CD8-positive, alpha-beta memory T cell (primary cell): ENCODE results near the gene TEX22. TPM values are rescaled to one million over a fixed set of nuclear protein-coding genes. Genes with fewer than 3 reads are reported as not detected.

Experiments used
- CTCF ChIA-PET: fragments of 350-600 bp; sonication (Branson Sonifier 250); formaldehyde crosslinking; loops from one replicate; lab custom pipeline; 2021; ENCODE audit warnings: antibody characterized with exemption; lab: Charles Lee
- POLR2A ChIA-PET: fragments of 350-600 bp; sonication (Branson Sonifier 250); formaldehyde crosslinking; loops from one replicate; lab custom pipeline; 2021; ENCODE audit warnings: antibody characterized with exemption; lab: Charles Lee
- DNase-seq, 5 donors: peaks; one replicate each; pipeline versions ENCODE4 v3.0.0 to v3.0.0-alpha.2; 2020 to 2022; ENCODE audit warnings: mixed read lengths in 1 of 5
- H3K27ac ChIP-seq: one replicate; pipeline ENCODE4 v1.7.0; 2013; ENCODE audit warnings: low read depth, mild to moderate bottlenecking, low read length, moderate library complexity
- H3K27me3 ChIP-seq: 2 replicates; pipeline ENCODE4 v1.7.0; 2013; ENCODE audit warnings: low read length, mild to moderate bottlenecking; ENCODE audit not compliant: insufficient read depth, poor library complexity, severe bottlenecking
- H3K36me3 ChIP-seq: 2 replicates; pipeline ENCODE4 v1.7.0; 2013; ENCODE audit warnings: mild to moderate bottlenecking, low read length, moderate library complexity; ENCODE audit not compliant: insufficient read depth
- H3K4me1 ChIP-seq: 2 replicates; pipeline ENCODE4 v1.7.0; 2013; ENCODE audit warnings: mild to moderate bottlenecking, low read length, moderate library complexity; ENCODE audit not compliant: insufficient read depth
- H3K4me3 ChIP-seq: 2 replicates; pipeline ENCODE4 v1.7.0; 2013; ENCODE audit warnings: mild to moderate bottlenecking, low read length
- H3K9me3 ChIP-seq: 2 replicates; pipeline ENCODE4 v1.7.0; 2013; ENCODE audit warnings: mild to moderate bottlenecking, low read length
- H3K27ac Mint-ChIP-seq, 8 donors: one replicate each; pipeline ENCODE4 v1.8.0; 2020 to 2021; ENCODE audit warnings: mixed read lengths in 8 of 8, mild to moderate bottlenecking in 6 of 8, inconsistent platforms in 3 of 8, moderate library complexity in 3 of 8
- H3K27me3 Mint-ChIP-seq, 2 donors: one replicate each; pipeline ENCODE4 v1.8.0; 2020 to 2021; ENCODE audit warnings: mixed read lengths in 2 of 2, mild to moderate bottlenecking in 1 of 2, moderate library complexity in 1 of 2
- H3K36me3 Mint-ChIP-seq, 3 donors: one replicate each; pipeline ENCODE4 v1.8.0; 2020 to 2021; ENCODE audit warnings: mixed read lengths in 3 of 3, inconsistent platforms in 1 of 3, mild to moderate bottlenecking in 1 of 3
- H3K4me1 Mint-ChIP-seq, 3 donors: one replicate each; pipeline ENCODE4 v1.8.0; 2020 to 2021; ENCODE audit warnings: mixed read lengths in 3 of 3, inconsistent platforms in 1 of 3, mild to moderate bottlenecking in 1 of 3
- H3K4me3 Mint-ChIP-seq, 7 donors: one replicate each; pipeline ENCODE4 v1.8.0; 2020 to 2021; ENCODE audit warnings: mixed read lengths in 7 of 7, mild to moderate bottlenecking in 6 of 7, moderate library complexity in 4 of 7, inconsistent platforms in 2 of 7
- H3K9me3 Mint-ChIP-seq, 5 donors: one replicate each; pipeline ENCODE4 v1.8.0; 2020 to 2022; ENCODE audit warnings: mixed read lengths in 5 of 5, mild to moderate bottlenecking in 3 of 5, moderate library complexity in 2 of 5, inconsistent platforms in 1 of 5
- polyA plus RNA-seq: library from polyadenylated mRNA; unstranded; fragments of 300-500 nt; fragmentation: Illumina TruSeq; gene quantifications from one replicate; pipeline ENCODE4 v1.2.3, GENCODE V29; 2021
- total RNA-seq, 2 experiments: library from RNA; stranded (reverse); gene quantifications; one replicate each; pipeline ENCODE4 v1.2.3, GENCODE V29; 2021

The TEX22 gene
- total and polyA plus RNA-seq, 3 experiments from 2014 or later: 0.08 to 2.9 (median 1.4) TPM

DNA sequence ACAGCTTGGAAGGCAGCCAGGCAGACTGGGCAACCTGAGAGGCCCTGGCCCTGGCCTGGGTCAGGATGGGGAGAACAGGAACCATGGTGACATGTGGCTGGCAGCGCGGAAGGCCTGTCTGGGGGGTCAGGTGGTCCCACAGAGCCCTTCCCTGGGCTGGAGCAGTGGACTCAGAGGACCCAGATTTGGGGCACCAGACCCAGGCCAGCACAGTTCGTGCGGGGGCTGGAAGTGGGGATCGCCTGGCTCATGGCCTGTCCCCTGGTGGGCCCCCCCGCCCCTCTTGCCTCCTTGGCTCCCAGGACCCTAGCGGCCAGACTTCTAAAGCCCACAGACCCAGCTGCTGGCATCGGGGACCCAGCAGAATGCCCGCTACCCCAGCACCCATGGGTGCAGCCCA lies 42.7 kb downstream of the TEX22 start:
- Histone ChIP-seq H3K27me3 (no peaks in the 10 kb centered on the region), H3K9me3 (no peaks in the 10 kb centered on the region), H3K27ac (no peak overlapping the region), H3K36me3 (no peaks in the 10 kb centered on the region), H3K4me3 (no peak overlapping the region), H3K4me1 (no peaks in the 10 kb centered on the region)
- DNase-seq: no peak
- no peaks in the 10 kb centered on the region for H3K27me3 Mint-ChIP-seq
- ChIA-PET POLR2A (no interaction called here), CTCF (no interaction called here)
- no peaks in the 10 kb centered on the region for H3K9me3 Mint-ChIP-seq
- H3K27ac Mint-ChIP-seq: no peak overlapping the region
- peaks cover 0 to 20% (median 4%) of the 10 kb centered on the region in 3 donors for H3K36me3 Mint-ChIP-seq
- H3K4me3 Mint-ChIP-seq: no peak overlapping the region
- H3K4me1 Mint-ChIP-seq: peaks cover 4 to 9% (median 6%) of the 10 kb centered on the region in 3 donors

DNA sequence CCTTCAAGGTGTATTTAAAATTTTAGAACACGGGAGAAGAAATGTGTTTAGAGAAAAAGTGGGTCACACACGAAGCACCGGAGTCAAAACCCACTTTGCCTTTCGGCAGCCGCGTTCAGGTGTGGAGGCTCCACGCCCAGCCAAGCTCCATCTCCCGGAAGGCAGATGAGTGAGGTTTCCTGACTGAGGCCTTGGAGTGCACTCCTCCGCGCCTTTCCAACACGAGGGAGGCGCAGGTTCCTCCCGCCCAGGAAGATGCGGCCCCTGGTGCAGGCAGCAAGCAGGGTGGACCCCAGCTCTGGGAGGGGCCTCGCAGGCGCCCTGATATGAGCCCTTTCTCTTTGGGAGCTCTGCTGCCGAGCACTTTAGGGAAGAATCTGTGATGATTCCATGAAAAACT lies 43.8 kb downstream of the TEX22 start:
- peaks cover 0 to 18% (median 2%) of the 10 kb centered on the region in 3 donors for H3K36me3 Mint-ChIP-seq
- no peaks in the 10 kb centered on the region for H3K27me3 ChIP-seq
- H3K36me3 ChIP-seq: no peaks in the 10 kb centered on the region

DNA sequence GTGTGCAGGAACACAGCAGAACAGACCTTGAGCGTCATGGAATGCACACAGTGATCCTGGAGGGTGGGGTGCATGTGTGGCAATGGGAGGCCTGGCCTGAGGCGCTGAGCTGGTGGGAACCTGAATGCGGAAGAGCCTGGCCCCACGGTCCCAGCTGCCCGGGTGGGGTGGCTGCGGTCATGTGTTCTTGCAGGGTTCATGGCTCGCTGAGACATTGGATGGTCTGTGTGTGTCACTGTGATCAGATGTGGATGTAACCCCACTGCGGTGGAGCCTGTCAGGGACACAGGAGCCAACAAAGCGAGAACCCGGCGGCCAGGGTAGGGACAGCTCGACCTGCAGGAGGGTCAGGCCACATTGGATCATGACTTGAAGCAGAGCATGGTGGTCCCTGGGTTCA lies 44.5 kb downstream of the TEX22 start:
- no peaks in the 10 kb centered on the region for H3K36me3 ChIP-seq
- no peaks in the 10 kb centered on the region for H3K4me1 ChIP-seq
- Mint-ChIP-seq H3K4me3 (no peak overlapping the region), H3K9me3 (no peaks in the 10 kb centered on the region), H3K27ac (no peak overlapping the region), H3K36me3 (peaks cover 0 to 18% (median 2%) of the 10 kb centered on the region in 3 donors), H3K4me1 (peaks cover 0 to 4% (median 3%) of the 10 kb centered on the region in 3 donors), H3K27me3 (no peaks in the 10 kb centered on the region)
- ChIA-PET POLR2A (no interaction called here), CTCF (no interaction called here)
- no peak overlapping the region for H3K4me3 ChIP-seq
- H3K9me3 ChIP-seq: no peaks in the 10 kb centered on the region
- DNase-seq: no peak
- no peaks in the 10 kb centered on the region for H3K27me3 ChIP-seq
- H3K27ac ChIP-seq: no peak overlapping the region

More for the DNA sequence above, 43.8 kb downstream of the TEX22 start:
- no peak overlapping the region for H3K27ac ChIP-seq
- peaks cover 0 to 4% (median 3%) of the 10 kb centered on the region in 3 donors for H3K4me1 Mint-ChIP-seq
- no peaks in the 10 kb centered on the region for H3K9me3 ChIP-seq
- ChIA-PET CTCF (no interaction called here), POLR2A (no interaction called here)
- H3K27me3 Mint-ChIP-seq: no peaks in the 10 kb centered on the region
- H3K9me3 Mint-ChIP-seq: no peaks in the 10 kb centered on the region
- no peak overlapping the region for H3K27ac Mint-ChIP-seq
- no peak overlapping the region for H3K4me3 ChIP-seq
- DNase-seq: no peak
- H3K4me1 ChIP-seq: no peaks in the 10 kb centered on the region
- H3K4me3 Mint-ChIP-seq: no peak overlapping the region

- DNase-seq: no peak
- Histone ChIP-seq H3K27me3 (no peaks in the 10 kb centered on the region), H3K9me3 (no peaks in the 10 kb centered on the region), H3K4me3 (no peak overlapping the region), H3K4me1 (no peaks in the 10 kb centered on the region), H3K27ac (no peak overlapping the region), H3K36me3 (no peaks in the 10 kb centered on the region)
- Mint-ChIP-seq H3K27me3 (no peaks in the 10 kb centered on the region), H3K9me3 (no peaks in the 10 kb centered on the region), H3K36me3 (peaks cover 0 to 14% (median 2%) of the 10 kb centered on the region in 3 donors), H3K4me3 (no peak overlapping the region), H3K27ac (no peak overlapping the region), H3K4me1 (peaks cover 0 to 4% (median 3%) of the 10 kb centered on the region in 3 donors)
- ChIA-PET CTCF (no interaction called here), POLR2A (no interaction called here)
These were observed 46.5 kb downstream of the TEX22 start for GRCh38 chr14:105444859-105445258.

DNA sequence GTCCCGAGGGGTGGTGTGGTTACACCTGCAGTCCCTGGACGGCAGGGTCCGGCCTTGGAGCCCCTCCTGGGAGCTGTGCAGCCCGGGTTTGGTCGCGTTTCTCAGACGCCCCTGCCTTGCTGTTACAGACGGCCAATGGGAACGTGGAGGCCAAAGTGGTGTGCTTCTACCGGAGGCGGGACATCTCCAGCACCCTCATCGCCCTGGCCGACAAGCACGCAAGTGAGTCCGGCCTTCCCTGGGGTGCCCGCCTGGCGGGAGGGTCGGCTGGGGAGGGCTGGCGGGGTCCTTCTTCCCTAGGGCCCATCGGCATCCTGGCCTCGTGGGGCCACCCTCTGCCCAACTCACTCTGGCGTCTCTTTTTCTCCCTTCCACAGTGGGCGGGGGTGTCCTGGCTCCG lies 47.0 kb downstream of the TEX22 start:
- ChIA-PET POLR2A (no interaction called here), CTCF (no interaction called here)
- H3K27ac ChIP-seq: no peak overlapping the region
- Mint-ChIP-seq H3K4me1 (peaks cover 0 to 4% (median 3%) of the 10 kb centered on the region in 3 donors), H3K36me3 (peaks cover 0 to 17% (median 2%) of the 10 kb centered on the region in 3 donors), H3K4me3 (no peak overlapping the region), H3K27ac (no peak overlapping the region), H3K9me3 (no peaks in the 10 kb centered on the region), H3K27me3 (no peaks in the 10 kb centered on the region)
- H3K9me3 ChIP-seq: no peaks in the 10 kb centered on the region
- no peak overlapping the region for H3K4me3 ChIP-seq
- H3K27me3 ChIP-seq: no peaks in the 10 kb centered on the region
- no peaks in the 10 kb centered on the region for H3K4me1 ChIP-seq
- no peak for DNase-seq
- no peaks in the 10 kb centered on the region for H3K36me3 ChIP-seq

GRCh38 chr14:105445901-105446845 lies 47.8 kb downstream of the TEX22 start:
- no peak for DNase-seq
- peaks cover 0 to 25% (median 2%) of the 10 kb centered on the region in 3 donors for H3K36me3 Mint-ChIP-seq
- ChIA-PET POLR2A (no interaction called here), CTCF (interaction anchor here (1.2 to 3.1 kb wide), 2 partner anchors 36 to 44 kb away, joined by 3 to 26 read pairs; no protein-coding TSS in a partner anchor)
- peaks cover 0 to 4% (median 3%) of the 10 kb centered on the region in 3 donors for H3K4me1 Mint-ChIP-seq
- Histone ChIP-seq H3K27me3 (no peaks in the 10 kb centered on the region), H3K36me3 (no peaks in the 10 kb centered on the region), H3K27ac (no peak overlapping the region), H3K4me1 (no peaks in the 10 kb centered on the region), H3K4me3 (no peak overlapping the region), H3K9me3 (no peaks in the 10 kb centered on the region)
- no peaks in the 10 kb centered on the region for H3K27me3 Mint-ChIP-seq
- no peaks in the 10 kb centered on the region for H3K9me3 Mint-ChIP-seq
- no peak overlapping the region for H3K4me3 Mint-ChIP-seq
- H3K27ac Mint-ChIP-seq: peak overlapping the region in 1 of 8 donors; percentile 19

DNA sequence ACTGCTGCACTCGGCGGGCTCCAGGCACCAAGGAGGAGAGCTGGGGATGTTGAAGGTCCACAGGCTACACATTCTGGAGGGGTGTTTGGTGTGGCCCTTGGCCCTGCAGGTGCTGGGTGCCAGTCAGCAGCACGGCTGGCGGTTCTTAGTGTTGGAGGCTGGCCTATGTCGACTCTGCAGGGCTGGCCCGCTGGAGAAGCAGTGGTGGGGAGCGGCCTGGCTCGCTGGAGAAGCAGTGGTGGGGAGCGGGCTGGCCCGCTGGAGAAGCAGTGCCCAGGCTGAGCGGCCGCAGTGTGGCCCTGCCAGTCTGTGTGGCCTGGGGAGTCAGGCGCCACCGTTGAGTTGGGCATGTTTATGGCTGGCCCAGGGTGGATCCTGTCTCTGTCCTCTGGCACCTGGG lies 48.6 kb downstream of the TEX22 start:
- no peak for DNase-seq
- Histone ChIP-seq H3K27ac (no peak overlapping the region), H3K4me3 (no peak overlapping the region), H3K36me3 (no peaks in the 10 kb centered on the region), H3K4me1 (no peaks in the 10 kb centered on the region), H3K9me3 (no peaks in the 10 kb centered on the region), H3K27me3 (no peaks in the 10 kb centered on the region)
- Mint-ChIP-seq H3K4me1 (no peaks in the 10 kb centered on the region), H3K9me3 (no peaks in the 10 kb centered on the region), H3K4me3 (no peak overlapping the region), H3K36me3 (peaks cover 0 to 26% (median 0%) of the 10 kb centered on the region in 3 donors), H3K27me3 (no peaks in the 10 kb centered on the region), H3K27ac (no peak overlapping the region)
- ChIA-PET CTCF (interaction anchor here (1.2 to 3.1 kb wide), 4 partner anchors 10 to 76 kb away, joined by 3 to 26 read pairs (median 4); no protein-coding TSS in a partner anchor), POLR2A (no interaction called here)
